ENCODE results near the gene ATAD3B.
"Not testable (repeated sequence)": the region's sequence is repeated elsewhere in the genome, so short reads cannot be mapped to it uniquely, and the experiment has no call there.

DNA sequence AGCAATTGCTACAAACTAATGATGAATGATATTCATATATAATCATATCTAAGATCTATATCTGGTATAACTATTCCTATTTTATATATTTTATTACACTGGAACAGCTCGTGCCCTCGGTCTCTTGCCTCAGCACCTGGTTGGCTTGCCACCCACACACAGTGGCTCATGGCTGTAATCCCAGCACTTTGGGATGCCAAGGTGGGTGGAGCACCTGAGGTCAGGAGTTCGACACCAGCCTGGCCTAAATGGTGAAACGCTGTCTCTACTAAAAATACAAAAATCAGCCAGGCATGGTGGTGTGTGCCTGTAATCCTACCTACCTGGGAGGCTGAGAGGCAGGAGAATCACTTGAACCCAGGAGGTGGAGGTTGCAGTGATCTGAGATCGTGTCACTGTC lies 34.2 kb downstream of the ATAD3B start:
- TF ChIP-seq, protein P1, sequence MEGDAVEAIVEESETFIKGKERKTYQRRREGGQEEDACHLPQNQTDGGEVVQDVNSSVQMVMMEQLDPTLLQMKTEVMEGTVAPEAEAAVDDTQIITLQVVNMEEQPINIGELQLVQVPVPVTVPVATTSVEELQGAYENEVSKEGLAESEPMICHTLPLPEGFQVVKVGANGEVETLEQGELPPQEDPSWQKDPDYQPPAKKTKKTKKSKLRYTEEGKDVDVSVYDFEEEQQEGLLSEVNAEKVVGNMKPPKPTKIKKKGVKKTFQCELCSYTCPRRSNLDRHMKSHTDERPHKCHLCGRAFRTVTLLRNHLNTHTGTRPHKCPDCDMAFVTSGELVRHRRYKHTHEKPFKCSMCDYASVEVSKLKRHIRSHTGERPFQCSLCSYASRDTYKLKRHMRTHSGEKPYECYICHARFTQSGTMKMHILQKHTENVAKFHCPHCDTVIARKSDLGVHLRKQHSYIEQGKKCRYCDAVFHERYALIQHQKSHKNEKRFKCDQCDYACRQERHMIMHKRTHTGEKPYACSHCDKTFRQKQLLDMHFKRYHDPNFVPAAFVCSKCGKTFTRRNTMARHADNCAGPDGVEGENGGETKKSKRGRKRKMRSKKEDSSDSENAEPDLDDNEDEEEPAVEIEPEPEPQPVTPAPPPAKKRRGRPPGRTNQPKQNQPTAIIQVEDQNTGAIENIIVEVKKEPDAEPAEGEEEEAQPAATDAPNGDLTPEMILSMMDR (IDR thresholded peaks at IDR 0.05; ENCODE audit: extremely low read depth in 1 of 2, insufficient read depth in 1 of 2, low read depth in 1 of 2, low read length in 2 of 2), result not testable (repeated sequence)
- TF ChIP-seq POLR2A (IDR thresholded peaks at IDR 0.05; ENCODE audit: low read depth, low read length), result not testable (repeated sequence)
